K562 (cell line): ENCODE data around the gene GRIA4.

Experiments
- ATF3 ChIP-seq, 2 experiments: fragments of 450-650 bp in 1 of 2; sonication (generic) in 1 of 2; formaldehyde crosslinking in 1 of 2; IDR thresholded peaks in 1 of 2; conservative IDR thresholded peaks in 1 of 2; 2 replicates each; pipeline versions ENCODE4 v1.6.1 to v1.8.1; 2016 to 2023; ENCODE audit warnings: mild to moderate bottlenecking in 2 of 2, moderate library complexity in 2 of 2, inconsistent platforms in 1 of 2, missing genetic modification reagents in 1 of 2
- CHD1 ChIP-seq: fragments of 200-600 bp; sonication (generic); IDR thresholded peaks from one replicate; pipeline ENCODE4 v1.6.1; 2012; ENCODE audit warnings: mild to moderate bottlenecking, moderate library complexity, low read length, inconsistent platforms
- EZH2 ChIP-seq: IDR thresholded peaks from 2 replicates; pipeline ENCODE4 v1.6.1; 2012; ENCODE audit warnings: low read depth, mild to moderate bottlenecking, inconsistent platforms, low read length, borderline replicate concordance
- TF ChIP-seq, protein P1 (sequence below), 2 experiments: fragments of 450-650 bp in 1 of 2; IDR thresholded peaks; 2 replicates each; pipeline ENCODE4 v1.6.1; 2011 to 2017; ENCODE audit warnings: low read depth in 2 of 2, antibody characterized with exemption in 1 of 2, borderline replicate concordance in 1 of 2, low read length in 1 of 2, mild to moderate bottlenecking in 1 of 2, mixed read lengths in 1 of 2; ENCODE audit not compliant: control insufficient read depth in 1 of 2
- TF ChIP-seq, protein P2 (sequence below): sonication (generic); formaldehyde crosslinking; IDR thresholded peaks from 2 replicates; pipeline ENCODE4 v1.8.1; 2023; ENCODE audit warnings: mild to moderate bottlenecking, missing genetic modification reagents
- TF ChIP-seq, protein P3 (sequence below), 3 experiments: IDR thresholded peaks in 2 of 3; conservative IDR thresholded peaks in 1 of 3; 2 replicates each; pipeline ENCODE4 v1.5.1; 2011 to 2012; ENCODE audit warnings: low read length in 3 of 3, mild to moderate bottlenecking in 3 of 3, control low read depth in 2 of 3, improper control_type of control experiment in 1 of 3, inconsistent platforms in 1 of 3, low read depth in 1 of 3, mixed read lengths in 1 of 3, moderate library complexity in 1 of 3; ENCODE audit not compliant: insufficient read depth in 2 of 3

- TF ChIP-seq CHD1: no peak
- no peak for TF ChIP-seq ATF3 (IDR thresholded peaks at IDR 0.05)
- no peak for TF ChIP-seq ATF3 (CRISPR knock-in tag; conservative IDR thresholded peaks at IDR 0.05)
- TF ChIP-seq, protein P1, sequence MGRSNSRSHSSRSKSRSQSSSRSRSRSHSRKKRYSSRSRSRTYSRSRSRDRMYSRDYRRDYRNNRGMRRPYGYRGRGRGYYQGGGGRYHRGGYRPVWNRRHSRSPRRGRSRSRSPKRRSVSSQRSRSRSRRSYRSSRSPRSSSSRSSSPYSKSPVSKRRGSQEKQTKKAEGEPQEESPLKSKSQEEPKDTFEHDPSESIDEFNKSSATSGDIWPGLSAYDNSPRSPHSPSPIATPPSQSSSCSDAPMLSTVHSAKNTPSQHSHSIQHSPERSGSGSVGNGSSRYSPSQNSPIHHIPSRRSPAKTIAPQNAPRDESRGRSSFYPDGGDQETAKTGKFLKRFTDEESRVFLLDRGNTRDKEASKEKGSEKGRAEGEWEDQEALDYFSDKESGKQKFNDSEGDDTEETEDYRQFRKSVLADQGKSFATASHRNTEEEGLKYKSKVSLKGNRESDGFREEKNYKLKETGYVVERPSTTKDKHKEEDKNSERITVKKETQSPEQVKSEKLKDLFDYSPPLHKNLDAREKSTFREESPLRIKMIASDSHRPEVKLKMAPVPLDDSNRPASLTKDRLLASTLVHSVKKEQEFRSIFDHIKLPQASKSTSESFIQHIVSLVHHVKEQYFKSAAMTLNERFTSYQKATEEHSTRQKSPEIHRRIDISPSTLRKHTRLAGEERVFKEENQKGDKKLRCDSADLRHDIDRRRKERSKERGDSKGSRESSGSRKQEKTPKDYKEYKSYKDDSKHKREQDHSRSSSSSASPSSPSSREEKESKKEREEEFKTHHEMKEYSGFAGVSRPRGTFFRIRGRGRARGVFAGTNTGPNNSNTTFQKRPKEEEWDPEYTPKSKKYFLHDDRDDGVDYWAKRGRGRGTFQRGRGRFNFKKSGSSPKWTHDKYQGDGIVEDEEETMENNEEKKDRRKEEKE (IDR thresholded peaks at IDR 0.05; ENCODE audit: borderline replicate concordance in 1 of 2, control insufficient read depth in 1 of 2, low read depth in 2 of 2, low read length in 1 of 2): no peak
- TF ChIP-seq, protein P2, sequence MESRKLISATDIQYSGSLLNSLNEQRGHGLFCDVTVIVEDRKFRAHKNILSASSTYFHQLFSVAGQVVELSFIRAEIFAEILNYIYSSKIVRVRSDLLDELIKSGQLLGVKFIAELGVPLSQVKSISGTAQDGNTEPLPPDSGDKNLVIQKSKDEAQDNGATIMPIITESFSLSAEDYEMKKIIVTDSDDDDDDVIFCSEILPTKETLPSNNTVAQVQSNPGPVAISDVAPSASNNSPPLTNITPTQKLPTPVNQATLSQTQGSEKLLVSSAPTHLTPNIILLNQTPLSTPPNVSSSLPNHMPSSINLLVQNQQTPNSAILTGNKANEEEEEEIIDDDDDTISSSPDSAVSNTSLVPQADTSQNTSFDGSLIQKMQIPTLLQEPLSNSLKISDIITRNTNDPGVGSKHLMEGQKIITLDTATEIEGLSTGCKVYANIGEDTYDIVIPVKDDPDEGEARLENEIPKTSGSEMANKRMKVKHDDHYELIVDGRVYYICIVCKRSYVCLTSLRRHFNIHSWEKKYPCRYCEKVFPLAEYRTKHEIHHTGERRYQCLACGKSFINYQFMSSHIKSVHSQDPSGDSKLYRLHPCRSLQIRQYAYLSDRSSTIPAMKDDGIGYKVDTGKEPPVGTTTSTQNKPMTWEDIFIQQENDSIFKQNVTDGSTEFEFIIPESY (CRISPR knock-in tag): no peak
- no peak for TF ChIP-seq EZH2
- TF ChIP-seq, protein P3, sequence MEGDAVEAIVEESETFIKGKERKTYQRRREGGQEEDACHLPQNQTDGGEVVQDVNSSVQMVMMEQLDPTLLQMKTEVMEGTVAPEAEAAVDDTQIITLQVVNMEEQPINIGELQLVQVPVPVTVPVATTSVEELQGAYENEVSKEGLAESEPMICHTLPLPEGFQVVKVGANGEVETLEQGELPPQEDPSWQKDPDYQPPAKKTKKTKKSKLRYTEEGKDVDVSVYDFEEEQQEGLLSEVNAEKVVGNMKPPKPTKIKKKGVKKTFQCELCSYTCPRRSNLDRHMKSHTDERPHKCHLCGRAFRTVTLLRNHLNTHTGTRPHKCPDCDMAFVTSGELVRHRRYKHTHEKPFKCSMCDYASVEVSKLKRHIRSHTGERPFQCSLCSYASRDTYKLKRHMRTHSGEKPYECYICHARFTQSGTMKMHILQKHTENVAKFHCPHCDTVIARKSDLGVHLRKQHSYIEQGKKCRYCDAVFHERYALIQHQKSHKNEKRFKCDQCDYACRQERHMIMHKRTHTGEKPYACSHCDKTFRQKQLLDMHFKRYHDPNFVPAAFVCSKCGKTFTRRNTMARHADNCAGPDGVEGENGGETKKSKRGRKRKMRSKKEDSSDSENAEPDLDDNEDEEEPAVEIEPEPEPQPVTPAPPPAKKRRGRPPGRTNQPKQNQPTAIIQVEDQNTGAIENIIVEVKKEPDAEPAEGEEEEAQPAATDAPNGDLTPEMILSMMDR (IDR thresholded peaks at IDR 0.05 in 2 of 3, conservative IDR thresholded peaks at IDR 0.05 in 1 of 3; ENCODE audit: insufficient read depth in 2 of 3, low read depth in 1 of 3, low read length in 3 of 3): no peak
Measured at GRCh38 chr11:105793092-105793491, 183.2 kb downstream of the GRIA4 start.
